Mammary epithelial cell (primary cell): Measurements from ENCODE around the gene FAF2.

Source experiments
- CTCF ChIP-seq, 2 donors: IDR thresholded peaks in 1 of 2; conservative IDR thresholded peaks in 1 of 2; 2 replicates each; pipeline ENCODE4 v1.5.1; 2011 to 2012; ENCODE audit warnings: inconsistent platforms in 2 of 2, low read length in 2 of 2, mild to moderate bottlenecking in 2 of 2, control low read depth in 1 of 2, low read depth in 1 of 2; ENCODE audit not compliant: insufficient read depth in 1 of 2; ENCODE audit errors: extremely low read depth in 1 of 2
- EZH2 ChIP-seq: IDR thresholded peaks from 2 replicates; pipeline ENCODE4 v1.6.1; 2012; ENCODE audit warnings: low read length, inconsistent platforms, borderline replicate concordance

- no peak for TF ChIP-seq CTCF (conservative IDR thresholded peaks at IDR 0.05 in 1 of 2, IDR thresholded peaks at IDR 0.05 in 1 of 2; ENCODE audit: extremely low read depth in 1 of 2, insufficient read depth in 1 of 2, low read depth in 1 of 2, low read length in 2 of 2)
- no peak for TF ChIP-seq EZH2
These were observed 42.3 kb upstream of the FAF2 start for GRCh38 chr5:176405656-176406435.
